Mesenchymal stem cell (in vitro differentiated cells and primary cell): Measurements from ENCODE around the gene MCOLN3.

ENCODE experiments used
- DNase-seq: peaks from one replicate; pipeline ENCODE4 v3.0.0-alpha.2; 2013
- H2AFZ ChIP-seq: one replicate; pipeline ENCODE4 v1.6.1; 2013; ENCODE audit warnings: low read depth, mild to moderate bottlenecking, control low read depth, inconsistent platforms, low read length, moderate library complexity
- H2AK5ac ChIP-seq: 2 replicates; pipeline ENCODE4 v1.6.1; 2013; ENCODE audit warnings: low read length, moderate library complexity, mild to moderate bottlenecking, inconsistent platforms; ENCODE audit not compliant: severe bottlenecking
- H2BK120ac ChIP-seq: one replicate; pipeline ENCODE4 v1.6.1; 2013; ENCODE audit warnings: low read depth, mild to moderate bottlenecking, inconsistent platforms, low read length, moderate library complexity
- H2BK12ac ChIP-seq, 2 experiments: one replicate each; pipeline ENCODE4 v1.6.1; 2013; ENCODE audit warnings: inconsistent platforms in 2 of 2, low read length in 2 of 2, mild to moderate bottlenecking in 2 of 2, moderate library complexity in 2 of 2, control low read depth in 1 of 2
- H2BK15ac ChIP-seq: one replicate; pipeline ENCODE4 v1.6.1; 2013; ENCODE audit warnings: mild to moderate bottlenecking, low read depth, inconsistent platforms; ENCODE audit not compliant: poor library complexity, severe bottlenecking
- H2BK5ac ChIP-seq: 2 replicates; pipeline ENCODE4 v1.6.1; 2013; ENCODE audit warnings: low read depth, mild to moderate bottlenecking, low read length, control low read depth, inconsistent platforms; ENCODE audit not compliant: poor library complexity, severe bottlenecking
- H3K14ac ChIP-seq, 2 experiments: one replicate each; pipeline ENCODE4 v1.6.1; 2013; ENCODE audit warnings: inconsistent platforms in 2 of 2, low read length in 2 of 2, control low read depth in 1 of 2, mild to moderate bottlenecking in 1 of 2, moderate library complexity in 1 of 2
- H3K18ac ChIP-seq, 2 experiments: one replicate each; pipeline ENCODE4 v1.6.1; 2013; ENCODE audit warnings: inconsistent platforms in 2 of 2, low read length in 2 of 2, control low read depth in 1 of 2, low read depth in 1 of 2, mild to moderate bottlenecking in 1 of 2
- H3K23ac ChIP-seq, 2 experiments: one replicate each; pipeline ENCODE4 v1.6.1; 2013; ENCODE audit warnings: inconsistent platforms in 2 of 2, low read length in 2 of 2, mild to moderate bottlenecking in 2 of 2, moderate library complexity in 2 of 2, control low read depth in 1 of 2
- H3K27ac ChIP-seq: 2 replicates; pipeline ENCODE4 v1.5.1; 2013; ENCODE audit warnings: mild to moderate bottlenecking, moderate library complexity, low read length, control low read depth, inconsistent platforms; ENCODE audit not compliant: poor library complexity, severe bottlenecking
- H3K27me3 ChIP-seq, 2 experiments: 2 replicates each; pipeline versions ENCODE4 v1.6.1 to v1.7.0; 2013; ENCODE audit warnings: low read length in 2 of 2, mild to moderate bottlenecking in 2 of 2, moderate library complexity in 2 of 2, control low read depth in 1 of 2, inconsistent platforms in 1 of 2; ENCODE audit not compliant: control insufficient read depth in 1 of 2, insufficient read depth in 1 of 2
- H3K36me3 ChIP-seq, 2 experiments: 2 replicates each; pipeline versions ENCODE4 v1.6.1 to v1.7.0; 2013; ENCODE audit warnings: low read length in 2 of 2, control low read depth in 1 of 2, inconsistent platforms in 1 of 2, low read depth in 1 of 2, mild to moderate bottlenecking in 1 of 2; ENCODE audit not compliant: insufficient read depth in 2 of 2, control insufficient read depth in 1 of 2
- H3K4ac ChIP-seq, 2 experiments: one replicate each; pipeline ENCODE4 v1.6.1; 2013; ENCODE audit warnings: inconsistent platforms in 2 of 2, low read length in 2 of 2, mild to moderate bottlenecking in 2 of 2, moderate library complexity in 2 of 2, control low read depth in 1 of 2, low read depth in 1 of 2
- H3K4me1 ChIP-seq: 2 replicates; pipeline ENCODE4 v1.6.1; 2013; ENCODE audit warnings: low read depth, low read length, control low read depth; ENCODE audit not compliant: control insufficient read depth, insufficient read depth
- H3K4me2 ChIP-seq: 2 replicates; pipeline ENCODE4 v1.6.1; 2013; ENCODE audit warnings: low read length, mild to moderate bottlenecking, inconsistent platforms; ENCODE audit not compliant: poor library complexity, severe bottlenecking
- H3K4me3 ChIP-seq, 2 experiments: 2 replicates each; pipeline versions ENCODE4 v1.5.1 to v1.7.0; 2013; ENCODE audit warnings: low read length in 2 of 2, mild to moderate bottlenecking in 2 of 2, control low read depth in 1 of 2, low read depth in 1 of 2; ENCODE audit not compliant: insufficient read depth in 1 of 2
- H3K79me1 ChIP-seq: replicated peaks from 2 replicates; pipeline ENCODE4 v1.6.1; 2013; ENCODE audit warnings: mild to moderate bottlenecking, control low read depth, low read length, inconsistent platforms; ENCODE audit not compliant: poor library complexity, severe bottlenecking
- H3K9ac ChIP-seq: 2 replicates; pipeline ENCODE4 v1.7.0; 2013; ENCODE audit warnings: mild to moderate bottlenecking, low read length, moderate library complexity
- H3K9me3 ChIP-seq: 2 replicates; pipeline ENCODE4 v1.7.0; 2013; ENCODE audit warnings: mild to moderate bottlenecking, low read length; ENCODE audit not compliant: control insufficient read depth
- H4K8ac ChIP-seq: one replicate; pipeline ENCODE4 v1.6.1; 2013; ENCODE audit warnings: inconsistent platforms, mild to moderate bottlenecking, low read length, moderate library complexity
- H4K91ac ChIP-seq: one replicate; pipeline ENCODE4 v1.6.1; 2013; ENCODE audit warnings: mild to moderate bottlenecking, low read length, inconsistent platforms
- WGBS: methylation state at CpG from one replicate; pipeline ENCODE4 v1.1.7; 2013; ENCODE audit warnings: mixed read lengths; 5-methylcytosine and 5-hydroxymethylcytosine counted together

MCOLN3 gene

GRCh38 chr1:84975035-84975434, 73.3 kb downstream of the MCOLN3 start:
- 52% methylated on average over 2 of the region's 2 CpGs for WGBS
- Histone ChIP-seq H3K14ac (no peak overlapping the region), H4K91ac (no peak overlapping the region)

GRCh38 chr1:84973498-84974334, 74.6 kb downstream of the MCOLN3 start:
- peaks cover 0 to 8% of the 10 kb centered on the region in 2 experiments for H3K27me3 ChIP-seq
- H3K18ac ChIP-seq, result peak overlapping the region in 1 of 2 experiments; percentile 57
- H3K4me2 ChIP-seq, result no peak overlapping the region
- DNase-seq, result peak; percentile 51
- H3K4me1 ChIP-seq, result peaks cover 1% of the 10 kb centered on the region
- H2AFZ ChIP-seq, result no peak overlapping the region
- peak overlapping the region in 1 of 2 experiments; percentile 15 for H3K4ac ChIP-seq
- 90% methylated on average over 7 of the region's 7 CpGs for WGBS
- no peak overlapping the region for H2AK5ac ChIP-seq
- no peak overlapping the region for H2BK12ac ChIP-seq
- H4K91ac ChIP-seq, result no peak overlapping the region
- no peak overlapping the region for H3K23ac ChIP-seq
- H3K79me1 ChIP-seq, result no peaks in the 10 kb centered on the region
- no peak overlapping the region for H3K4me3 ChIP-seq
- no peaks in the 10 kb centered on the region for H3K9me3 ChIP-seq
- no peak overlapping the region for H3K27ac ChIP-seq
- H2BK120ac ChIP-seq, result no peak overlapping the region
- no peak overlapping the region for H2BK15ac ChIP-seq
- H3K36me3 ChIP-seq, result no peaks in the 10 kb centered on the region
- H3K9ac ChIP-seq, result no peak overlapping the region
- no peak overlapping the region for H2BK5ac ChIP-seq
- peak overlapping the region in 1 of 2 experiments; percentile 29 for H3K14ac ChIP-seq
- H4K8ac ChIP-seq, result no peak overlapping the region

More at GRCh38 chr1:84975035-84975434, 73.3 kb downstream of the MCOLN3 start:
- Histone ChIP-seq H2BK120ac (no peak overlapping the region), H3K4me1 (peaks cover 1% of the 10 kb centered on the region), H2AFZ (no peak overlapping the region), H3K9ac (no peak overlapping the region), H3K9me3 (peaks cover 3% of the 10 kb centered on the region), H3K23ac (no peak overlapping the region), H4K8ac (no peak overlapping the region), H3K4me2 (no peak overlapping the region), H3K18ac (no peak overlapping the region), H3K4me3 (no peak overlapping the region), H2BK15ac (no peak overlapping the region), H3K27me3 (peaks cover 0 to 8% of the 10 kb centered on the region in 2 experiments), H3K79me1 (no peaks in the 10 kb centered on the region), H2AK5ac (no peak overlapping the region), H2BK12ac (no peak overlapping the region), H3K36me3 (no peaks in the 10 kb centered on the region), H2BK5ac (no peak overlapping the region), H3K4ac (no peak overlapping the region), H3K27ac (no peak overlapping the region)
- DNase-seq, result no peak

- Histone ChIP-seq H3K14ac (no peak overlapping the region), H2BK120ac (no peak overlapping the region), H3K4ac (no peak overlapping the region), H3K23ac (no peak overlapping the region), H2BK15ac (no peak overlapping the region), H2AFZ (no peak overlapping the region), H3K9ac (no peak overlapping the region), H3K18ac (no peak overlapping the region), H2BK12ac (no peak overlapping the region), H3K79me1 (no peaks in the 10 kb centered on the region), H3K27me3 (peaks cover 0 to 8% of the 10 kb centered on the region in 2 experiments), H3K36me3 (no peaks in the 10 kb centered on the region), H2AK5ac (no peak overlapping the region), H4K91ac (no peak overlapping the region), H3K4me1 (peaks cover 1% of the 10 kb centered on the region), H3K4me2 (no peak overlapping the region), H2BK5ac (no peak overlapping the region), H4K8ac (no peak overlapping the region), H3K9me3 (no peaks in the 10 kb centered on the region), H3K27ac (no peak overlapping the region), H3K4me3 (no peak overlapping the region)
- DNase-seq, result peak; percentile 33
- WGBS, result no CpG with 5 or more reads among the region's 1 CpG
These were observed 75.8 kb downstream of the MCOLN3 start for GRCh38 chr1:84972377-84972987.

- H3K4me1 ChIP-seq, result peaks cover 1% of the 10 kb centered on the region
- no peaks in the 10 kb centered on the region for H3K36me3 ChIP-seq
- no peak overlapping the region for H3K4ac ChIP-seq
- H2BK15ac ChIP-seq, result no peak overlapping the region
- no peak overlapping the region for H2BK12ac ChIP-seq
- no peak overlapping the region for H3K9ac ChIP-seq
- H3K27me3 ChIP-seq, result peaks cover 0 to 8% of the 10 kb centered on the region in 2 experiments
- no peak overlapping the region for H3K27ac ChIP-seq
- no peak overlapping the region for H3K18ac ChIP-seq
- no peak overlapping the region for H3K4me2 ChIP-seq
- H3K4me3 ChIP-seq, result no peak overlapping the region
- H3K9me3 ChIP-seq, result no peaks in the 10 kb centered on the region
- H4K91ac ChIP-seq, result no peak overlapping the region
- H4K8ac ChIP-seq, result no peak overlapping the region
- no peak overlapping the region for H3K14ac ChIP-seq
- no peaks in the 10 kb centered on the region for H3K79me1 ChIP-seq
- H2AFZ ChIP-seq, result no peak overlapping the region
- H2BK5ac ChIP-seq, result no peak overlapping the region
- 61% methylated on average over 2 of the region's 2 CpGs for WGBS
- no peak overlapping the region for H2BK120ac ChIP-seq
- no peak for DNase-seq
- no peak overlapping the region for H2AK5ac ChIP-seq
- no peak overlapping the region for H3K23ac ChIP-seq
These were observed 76.3 kb downstream of the MCOLN3 start for GRCh38 chr1:84971957-84972356.
